ENCODE measurements around the gene PTPRJ.

PTPRJ gene

GRCh38 chr11:48078689-48079088 is 98.3 kb downstream of the PTPRJ start:
- TF ChIP-seq GATA1 (IDR thresholded peaks at IDR 0.05; ENCODE audit: low read depth, low read length) (no peak), POLR2A (IDR thresholded peaks at IDR 0.05; ENCODE audit: low read length) (no peak)
- no peak for DNase-seq

GRCh38 chr11:48079596-48079995 is 99.2 kb downstream of the PTPRJ start:
- DNase-seq: no peak
- TF ChIP-seq GATA1 (IDR thresholded peaks at IDR 0.05; ENCODE audit: low read depth, low read length) (no peak), POLR2A (IDR thresholded peaks at IDR 0.05; ENCODE audit: low read length) (no peak)

- TF ChIP-seq GATA1 (IDR thresholded peaks at IDR 0.05; ENCODE audit: low read depth, low read length) (no peak), POLR2A (IDR thresholded peaks at IDR 0.05; ENCODE audit: low read length) (no peak)
- DNase-seq: no peak
Measured at GRCh38 chr11:48080301-48080861, 100.0 kb downstream of the PTPRJ start.

GRCh38 chr11:48081151-48082010 is 101.0 kb downstream of the PTPRJ start:
- TF ChIP-seq POLR2A (IDR thresholded peaks at IDR 0.05; ENCODE audit: low read length) (no peak), GATA1 (IDR thresholded peaks at IDR 0.05; ENCODE audit: low read depth, low read length) (no peak)
- no peak for DNase-seq

GRCh38 chr11:48082771-48083170 is 102.4 kb downstream of the PTPRJ start:
- TF ChIP-seq POLR2A (IDR thresholded peaks at IDR 0.05; ENCODE audit: low read length) (no peak), GATA1 (IDR thresholded peaks at IDR 0.05; ENCODE audit: low read depth, low read length) (no peak)
- no peak for DNase-seq

- DNase-seq: no peak
- TF ChIP-seq GATA1 (IDR thresholded peaks at IDR 0.05; ENCODE audit: low read depth, low read length) (no peak), POLR2A (IDR thresholded peaks at IDR 0.05; ENCODE audit: low read length) (no peak)
Measured at GRCh38 chr11:48083421-48083820, 103.1 kb downstream of the PTPRJ start.

- DNase-seq: no peak
- TF ChIP-seq POLR2A (IDR thresholded peaks at IDR 0.05; ENCODE audit: low read length) (no peak), GATA1 (IDR thresholded peaks at IDR 0.05; ENCODE audit: low read depth, low read length) (no peak)
Measured at GRCh38 chr11:48085688-48086087, 105.3 kb downstream of the PTPRJ start.

- DNase-seq: no peak
- TF ChIP-seq POLR2A (IDR thresholded peaks at IDR 0.05; ENCODE audit: low read length) (no peak), GATA1 (IDR thresholded peaks at IDR 0.05; ENCODE audit: low read depth, low read length) (no peak)
Measured at GRCh38 chr11:48087422-48087821, 107.1 kb downstream of the PTPRJ start.

GRCh38 chr11:48087974-48088681 is 107.8 kb downstream of the PTPRJ start:
- DNase-seq: no peak
- TF ChIP-seq GATA1 (IDR thresholded peaks at IDR 0.05; ENCODE audit: low read depth, low read length) (no peak), POLR2A (IDR thresholded peaks at IDR 0.05; ENCODE audit: low read length) (no peak)

- no peak for DNase-seq
- TF ChIP-seq GATA1 (IDR thresholded peaks at IDR 0.05; ENCODE audit: low read depth, low read length) (no peak), POLR2A (IDR thresholded peaks at IDR 0.05; ENCODE audit: low read length) (no peak)
Measured at GRCh38 chr11:48088682-48089050, 108.3 kb downstream of the PTPRJ start.

GRCh38 chr11:48090174-48090573 is 109.8 kb downstream of the PTPRJ start:
- no peak for DNase-seq
- TF ChIP-seq GATA1 (IDR thresholded peaks at IDR 0.05; ENCODE audit: low read depth, low read length) (no peak), POLR2A (IDR thresholded peaks at IDR 0.05; ENCODE audit: low read length) (no peak)

GRCh38 chr11:48091426-48092102 is 111.2 kb downstream of the PTPRJ start:
- TF ChIP-seq GATA1 (IDR thresholded peaks at IDR 0.05; ENCODE audit: low read depth, low read length) (no peak), POLR2A (IDR thresholded peaks at IDR 0.05; ENCODE audit: low read length) (no peak)
- DNase-seq: no peak

GRCh38 chr11:48093323-48093722 is 113.0 kb downstream of the PTPRJ start:
- TF ChIP-seq GATA1 (IDR thresholded peaks at IDR 0.05; ENCODE audit: low read depth, low read length) (no peak), POLR2A (IDR thresholded peaks at IDR 0.05; ENCODE audit: low read length) (no peak)
- no peak for DNase-seq

Data from erythroblast (primary cell).